Keratinocyte (primary cell): ENCODE data around the gene STIP1. TPM values are rescaled to one million over a fixed set of nuclear protein-coding genes. Genes with fewer than 3 reads are reported as not detected.

ENCODE experiments used
- DNase-seq: peaks from one replicate; pipeline ENCODE4 v3.0.0-alpha.2; 2011; ENCODE audit warnings: low read depth, missing footprints, low spot score
- FAIRE-seq: peaks from 2 replicates; lab custom pipeline; 2011; peaks lifted over from hg19 to GRCh38; lab: Jason Lieb, UNC
- H2AFZ ChIP-seq: 2 replicates; pipeline ENCODE4 v1.6.0; 2012; ENCODE audit warnings: low read length, control low read depth, inconsistent platforms; ENCODE audit not compliant: control insufficient read depth
- H3K27ac ChIP-seq: 2 replicates; pipeline ENCODE4 v1.5.1; 2011; ENCODE audit warnings: low read length; ENCODE audit not compliant: control insufficient read depth, insufficient read depth
- H3K27me3 ChIP-seq: 3 replicates; pipeline ENCODE4 v1.6.0; 2011; ENCODE audit warnings: low read length; ENCODE audit not compliant: control insufficient read depth, insufficient read depth; ENCODE audit errors: extremely low read depth
- H3K36me3 ChIP-seq, 2 experiments: 2 replicates in 1 of 2; 3 replicates in 1 of 2; pipeline ENCODE4 v1.5.1; 2011; ENCODE audit warnings: low read length in 2 of 2, mild to moderate bottlenecking in 1 of 2; ENCODE audit not compliant: control insufficient read depth in 2 of 2, insufficient read depth in 2 of 2; ENCODE audit errors: extremely low read depth in 1 of 2
- H3K4me1 ChIP-seq: 3 replicates; pipeline ENCODE4 v1.5.1; 2011; ENCODE audit warnings: low read length; ENCODE audit not compliant: control insufficient read depth, insufficient read depth; ENCODE audit errors: extremely low read depth
- H3K4me2 ChIP-seq: 3 replicates; pipeline ENCODE4 v1.6.0; 2011; ENCODE audit warnings: low read depth, low read length; ENCODE audit not compliant: control insufficient read depth, insufficient read depth; ENCODE audit errors: extremely low read depth
- H3K4me3 ChIP-seq, 3 experiments: fragments of 200-600 bp in 1 of 3; sonication (generic) in 1 of 3; 2 replicates in 2 of 3; 3 replicates in 1 of 3; pipeline ENCODE4 v1.5.1; 2011 to 2016; ENCODE audit warnings: low read length in 3 of 3, mild to moderate bottlenecking in 3 of 3, control low read depth in 2 of 3, inconsistent platforms in 1 of 3, low read depth in 1 of 3, mixed read lengths in 1 of 3, mixed run types in 1 of 3, moderate library complexity in 1 of 3; ENCODE audit not compliant: control insufficient read depth in 2 of 3, insufficient read depth in 2 of 3; ENCODE audit errors: extremely low read depth in 1 of 3
- H3K79me2 ChIP-seq: 2 replicates; pipeline ENCODE4 v1.6.0; 2012; ENCODE audit warnings: low read length; ENCODE audit not compliant: control insufficient read depth, insufficient read depth
- H3K9ac ChIP-seq: 3 replicates; pipeline ENCODE4 v1.6.0; 2011; ENCODE audit warnings: low read length; ENCODE audit not compliant: control insufficient read depth, insufficient read depth; ENCODE audit errors: extremely low read depth
- H3K9me1 ChIP-seq: 3 replicates; pipeline ENCODE4 v1.6.0; 2011; ENCODE audit warnings: low read length; ENCODE audit not compliant: control insufficient read depth, insufficient read depth; ENCODE audit errors: extremely low read depth
- H3K9me3 ChIP-seq: 2 replicates; pipeline ENCODE4 v1.5.1; 2012; ENCODE audit warnings: low read depth, low read length; ENCODE audit not compliant: control insufficient read depth
- H4K20me1 ChIP-seq: 3 replicates; pipeline ENCODE4 v1.6.0; 2011; ENCODE audit warnings: low read length; ENCODE audit not compliant: control insufficient read depth, insufficient read depth; ENCODE audit errors: extremely low read depth
- CTCF ChIP-seq, 3 experiments: IDR thresholded peaks in 1 of 3; conservative IDR thresholded peaks in 1 of 3; optimal IDR thresholded peaks in 1 of 3; 2 replicates in 2 of 3; 3 replicates in 1 of 3; pipeline versions ENCODE3 to v1.5.1; 2011; ENCODE audit warnings: low read length in 3 of 3, mild to moderate bottlenecking in 3 of 3, moderate library complexity in 2 of 3, control low read depth in 1 of 3, inconsistent platforms in 1 of 3; ENCODE audit not compliant: insufficient read depth in 2 of 3; ENCODE audit errors: extremely low read depth in 1 of 3
- EZH2 ChIP-seq: IDR thresholded peaks from one replicate; pipeline ENCODE4 v1.6.1; 2012; ENCODE audit warnings: inconsistent platforms, mild to moderate bottlenecking, low read length, moderate library complexity
- dilution Hi-C: fragments of 300-500 bp; cut with MboI; formaldehyde crosslinking; loops from one replicate; pipeline ENCODE4 v1.7.0; 2020; ENCODE audit warnings: low sequenced_read_pairs; ENCODE audit not compliant: extremely low pct_ligation_motif_present
- polyA plus RNA-seq, 5 experiments: library from polyadenylated mRNA; depleted of rRNA in 3 of 5; stranded (reverse) in 3 of 5; stranded (forward) in 1 of 5; unstranded in 1 of 5; fragments of >200 nt; gene quantifications; 1 replicate in 1 of 5; 2 replicates in 3 of 5; 3 replicates in 1 of 5; pipeline versions ENCODE4 v1.2.1 to v1.2.3, GENCODE V29; 2011 to 2012; ENCODE audit warnings: missing spikeins in 2 of 5, low read depth in 1 of 5, low replicate concordance in 1 of 5

Gene STIP1
- polyA plus RNA-seq, 1 donor (not counting 4 experiments of a cell fraction or from before 2014, with no cell fraction given): 206 TPM

DNA sequence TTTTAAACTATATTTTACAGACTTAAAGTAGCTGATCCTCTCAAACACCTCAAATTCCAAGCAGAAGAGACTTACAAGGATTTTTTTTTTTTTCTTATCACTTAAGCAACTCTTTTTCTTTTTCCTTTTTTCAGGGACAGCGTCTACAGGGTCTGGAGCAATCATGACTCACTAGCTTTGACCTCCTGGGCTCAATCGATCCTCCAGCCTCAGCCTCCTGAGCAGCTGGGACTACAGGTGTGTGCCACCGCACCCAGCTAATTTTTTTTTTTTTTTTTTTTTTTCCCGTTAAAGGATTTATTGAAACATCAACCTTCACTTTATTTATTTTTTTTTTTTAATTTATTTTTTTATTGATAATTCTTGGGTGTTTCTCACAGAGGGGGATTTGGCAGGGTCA is 15.6 kb upstream of the STIP1 start:
- Histone ChIP-seq H2AFZ (no peak overlapping the region), H3K27ac (no peak overlapping the region), H3K9ac (no peak overlapping the region), H3K79me2 (no peaks in the 10 kb centered on the region), H3K9me1 (no peaks in the 10 kb centered on the region), H4K20me1 (no peaks in the 10 kb centered on the region), H3K27me3 (no peaks in the 10 kb centered on the region), H3K36me3 (no peaks in the 10 kb centered on the region), H3K4me1 (no peaks in the 10 kb centered on the region), H3K4me3 (no peak overlapping the region), H3K4me2 (no peak overlapping the region), H3K9me3 (no peaks in the 10 kb centered on the region)
- DNase-seq (no peak), FAIRE-seq (no peak)
- no peak for TF ChIP-seq CTCF (optimal IDR thresholded peaks at IDR 0.05 in 1 of 3, IDR thresholded peaks at IDR 0.05 in 1 of 3, conservative IDR thresholded peaks at IDR 0.05 in 1 of 3; ENCODE audit: extremely low read depth in 1 of 3, insufficient read depth in 2 of 3, low read length in 3 of 3)
- no peak for TF ChIP-seq EZH2
- dilution Hi-C loops: no loop called here

- H2AFZ ChIP-seq: no peak overlapping the region
- no peaks in the 10 kb centered on the region for H3K4me1 ChIP-seq
- no peak overlapping the region for H3K4me2 ChIP-seq
- no peak for DNase-seq
- H3K79me2 ChIP-seq: no peaks in the 10 kb centered on the region
- no peaks in the 10 kb centered on the region for H3K9me1 ChIP-seq
- dilution Hi-C loops: no loop called here
- TF ChIP-seq EZH2: no peak
- no peak for TF ChIP-seq CTCF (optimal IDR thresholded peaks at IDR 0.05 in 1 of 3, IDR thresholded peaks at IDR 0.05 in 1 of 3, conservative IDR thresholded peaks at IDR 0.05 in 1 of 3; ENCODE audit: extremely low read depth in 1 of 3, insufficient read depth in 2 of 3, low read length in 3 of 3)
- no peak overlapping the region for H3K4me3 ChIP-seq
- H3K27me3 ChIP-seq: no peaks in the 10 kb centered on the region
- no peak overlapping the region for H3K27ac ChIP-seq
- no peaks in the 10 kb centered on the region for H4K20me1 ChIP-seq
- no peaks in the 10 kb centered on the region for H3K36me3 ChIP-seq
- H3K9me3 ChIP-seq: no peaks in the 10 kb centered on the region
- FAIRE-seq: no peak
- no peak overlapping the region for H3K9ac ChIP-seq
Measured at GRCh38 chr11:64173616-64174355, 12.2 kb upstream of the STIP1 start.
